ENCODE measurements around the gene OR10S1.
"Not testable (repeated sequence)": the region's sequence is repeated elsewhere in the genome, so short reads cannot be mapped to it uniquely, and the experiment has no call there.

OR10S1 gene

GRCh38 chr11:123977731-123978347 lies at the start of gene OR10S1:
OR10S1 (minus strand) TSS chr11:123977781; CDS start chr11:123977664, 117 bp downstream.
- DNase-seq = no peak

- no peak for DNase-seq
These were observed 48.9 kb upstream of the OR10S1 start, which contains the start of gene OR10G8 for GRCh38 chr11:124026498-124026897. OR10G8 (plus strand) TSS chr11:124026798; CDS start chr11:124029623, 2,825 bp downstream.

GRCh38 chr11:124015837-124016236 lies 38.3 kb upstream of the OR10S1 start:
- DNase-seq = not testable (repeated sequence)

- DNase-seq = no peak
These were observed 35.1 kb upstream of the OR10S1 start, which contains the start of gene OR10G4 for GRCh38 chr11:124012697-124013096. OR10G4 (plus strand) TSS chr11:124012997; CDS start chr11:124015575, 2,578 bp downstream.

GRCh38 chr11:123995119-123995518 lies 17.5 kb upstream of the OR10S1 start, which contains the start of gene OR10G6:
OR10G6 (minus strand) TSS chr11:123995161; CDS start chr11:123995161, 0 bp downstream.
- DNase-seq = no peak

GRCh38 chr11:123979311-123979710 lies 1.7 kb upstream of the OR10S1 start:
- no peak for DNase-seq

GRCh38 chr11:123976770-123977560 lies 616 bp downstream of the OR10S1 start:
- no peak for DNase-seq

- DNase-seq = no peak
These were observed 3.8 kb downstream of the OR10S1 start for GRCh38 chr11:123973816-123974215.

- no peak for DNase-seq
These were observed 20.8 kb downstream of the OR10S1 start for GRCh38 chr11:123956752-123957151.

GRCh38 chr11:123945132-123945531 lies 32.4 kb downstream of the OR10S1 start:
- no peak for DNase-seq

GRCh38 chr11:123943738-123944137 lies 33.8 kb downstream of the OR10S1 start, which contains the start of gene OR6T1:
OR6T1 (minus strand) TSS chr11:123943838; CDS start chr11:123943838, 0 bp downstream.
- no peak for DNase-seq

GRCh38 chr11:123942413-123942812 lies 35.2 kb downstream of the OR10S1 start:
- DNase-seq = no peak

GRCh38 chr11:123939317-123939716 lies 38.3 kb downstream of the OR10S1 start, which contains the start of gene OR4D5:
OR4D5 (plus strand) TSS chr11:123939617; CDS start chr11:123939617, 0 bp downstream.
- DNase-seq = no peak
